ENCODE data around the gene LARGE1. TPM values are rescaled to one million over a fixed set of nuclear protein-coding genes. Genes with fewer than 3 reads are reported as not detected.

Gene LARGE1
- total and polyA plus RNA-seq, 2 of the 13 experiments (the other 11 are each of a cell fraction or from before 2014, with no cell fraction given), result 8.4 to 11.0 TPM

GRCh38 chr22:33402325-33402724 lies 518.0 kb downstream of the LARGE1 start (continued):
- TF ChIP-seq PRDM10 (CRISPR knock-in tag; IDR thresholded peaks at IDR 0.05; ENCODE audit: low read depth) (no peak), CEBPG (CRISPR knock-in tag; IDR thresholded peaks at IDR 0.05) (0 out of 2 replicates have a peak, but pooled peaks have one; percentile 24), ZMYM3 (CRISPR knock-in tag; IDR thresholded peaks at IDR 0.05) (peak; percentile 62), ETS1 (CRISPR knock-in tag; IDR thresholded peaks at IDR 0.05) (no peak), LCORL (IDR thresholded peaks at IDR 0.05) (no peak), LCORL (CRISPR knock-in tag; IDR thresholded peaks at IDR 0.05) (peak; percentile 61; the same call in 1 of the 2 replicates), HNF4A (CRISPR knock-in tag; IDR thresholded peaks at IDR 0.05) (peak; percentile 57), ESRRA (CRISPR knock-in tag; IDR thresholded peaks at IDR 0.05; ENCODE audit: low read depth) (0 out of 2 replicates have a peak, but pooled peaks have one; percentile 37), RARA (CRISPR knock-in tag; IDR thresholded peaks at IDR 0.05) (peak; percentile 47), YEATS2 (CRISPR knock-in tag; IDR thresholded peaks at IDR 0.05; ENCODE audit: borderline replicate concordance) (no peak), ZNF629 (CRISPR knock-in tag; conservative IDR thresholded peaks at IDR 0.05) (peak; percentile 82), SALL1 (CRISPR knock-in tag; IDR thresholded peaks at IDR 0.05) (peak; percentile 68), MIXL1 (CRISPR knock-in tag; IDR thresholded peaks at IDR 0.05) (0 out of 2 replicates have a peak, but pooled peaks have one; percentile 7), NR2F6 (IDR thresholded peaks at IDR 0.05) (peak; percentile 45; the same call in 1 of the 2 replicates), NR2F6 (CRISPR knock-in tag; IDR thresholded peaks at IDR 0.05) (peak; percentile 54; the same call in 1 of the 2 replicates)
- TF ChIP-seq, protein P1, sequence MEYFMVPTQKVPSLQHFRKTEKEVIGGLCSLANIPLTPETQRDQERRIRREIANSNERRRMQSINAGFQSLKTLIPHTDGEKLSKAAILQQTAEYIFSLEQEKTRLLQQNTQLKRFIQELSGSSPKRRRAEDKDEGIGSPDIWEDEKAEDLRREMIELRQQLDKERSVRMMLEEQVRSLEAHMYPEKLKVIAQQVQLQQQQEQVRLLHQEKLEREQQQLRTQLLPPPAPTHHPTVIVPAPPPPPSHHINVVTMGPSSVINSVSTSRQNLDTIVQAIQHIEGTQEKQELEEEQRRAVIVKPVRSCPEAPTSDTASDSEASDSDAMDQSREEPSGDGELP (IDR thresholded peaks at IDR 0.05; ENCODE audit: borderline replicate concordance, low read depth), result peak; percentile 12; the same call in 1 of the 2 replicates
- TF ChIP-seq, protein P2, sequence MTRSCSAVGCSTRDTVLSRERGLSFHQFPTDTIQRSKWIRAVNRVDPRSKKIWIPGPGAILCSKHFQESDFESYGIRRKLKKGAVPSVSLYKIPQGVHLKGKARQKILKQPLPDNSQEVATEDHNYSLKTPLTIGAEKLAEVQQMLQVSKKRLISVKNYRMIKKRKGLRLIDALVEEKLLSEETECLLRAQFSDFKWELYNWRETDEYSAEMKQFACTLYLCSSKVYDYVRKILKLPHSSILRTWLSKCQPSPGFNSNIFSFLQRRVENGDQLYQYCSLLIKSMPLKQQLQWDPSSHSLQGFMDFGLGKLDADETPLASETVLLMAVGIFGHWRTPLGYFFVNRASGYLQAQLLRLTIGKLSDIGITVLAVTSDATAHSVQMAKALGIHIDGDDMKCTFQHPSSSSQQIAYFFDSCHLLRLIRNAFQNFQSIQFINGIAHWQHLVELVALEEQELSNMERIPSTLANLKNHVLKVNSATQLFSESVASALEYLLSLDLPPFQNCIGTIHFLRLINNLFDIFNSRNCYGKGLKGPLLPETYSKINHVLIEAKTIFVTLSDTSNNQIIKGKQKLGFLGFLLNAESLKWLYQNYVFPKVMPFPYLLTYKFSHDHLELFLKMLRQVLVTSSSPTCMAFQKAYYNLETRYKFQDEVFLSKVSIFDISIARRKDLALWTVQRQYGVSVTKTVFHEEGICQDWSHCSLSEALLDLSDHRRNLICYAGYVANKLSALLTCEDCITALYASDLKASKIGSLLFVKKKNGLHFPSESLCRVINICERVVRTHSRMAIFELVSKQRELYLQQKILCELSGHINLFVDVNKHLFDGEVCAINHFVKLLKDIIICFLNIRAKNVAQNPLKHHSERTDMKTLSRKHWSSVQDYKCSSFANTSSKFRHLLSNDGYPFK (CRISPR knock-in tag; IDR thresholded peaks at IDR 0.05; ENCODE audit: borderline replicate concordance), result no peak
